B cell (primary cell): ENCODE measurements around the gene PRKCA.

Source experiments
- EZH2 ChIP-seq: IDR thresholded peaks from 2 replicates; pipeline ENCODE4 v1.6.1; 2012; ENCODE audit warnings: borderline replicate concordance, low read depth, mild to moderate bottlenecking, moderate library complexity, low read length; ENCODE audit not compliant: insufficient read depth, poor library complexity, severe bottlenecking
- TF ChIP-seq, protein P1 (sequence below): fragments of 200-600 bp; IDR thresholded peaks from one replicate; pipeline ENCODE4 v1.8.0; 2022; ENCODE audit warnings: antibody characterized with exemption, mild to moderate bottlenecking

DNA sequence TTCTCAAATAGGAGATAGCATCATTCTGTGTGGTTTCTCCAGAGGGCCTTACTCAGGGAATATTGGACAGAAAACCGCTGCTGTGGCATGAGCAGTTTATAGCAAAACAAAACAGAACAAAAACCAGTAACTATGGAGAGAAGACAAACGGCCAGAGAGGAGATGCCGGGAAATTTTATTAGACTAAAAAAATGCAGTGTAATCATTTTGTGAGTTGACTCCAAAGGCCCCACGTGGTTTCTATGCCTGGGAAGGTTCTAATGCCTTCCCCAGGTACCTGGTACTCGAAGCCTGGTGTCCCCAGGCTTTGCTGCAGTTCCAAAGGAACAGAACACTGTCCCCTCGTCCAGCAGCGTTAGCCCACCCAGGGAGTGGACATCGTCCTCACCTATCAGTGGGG is 519.6 kb downstream of the PRKCA start:
- TF ChIP-seq, protein P1, sequence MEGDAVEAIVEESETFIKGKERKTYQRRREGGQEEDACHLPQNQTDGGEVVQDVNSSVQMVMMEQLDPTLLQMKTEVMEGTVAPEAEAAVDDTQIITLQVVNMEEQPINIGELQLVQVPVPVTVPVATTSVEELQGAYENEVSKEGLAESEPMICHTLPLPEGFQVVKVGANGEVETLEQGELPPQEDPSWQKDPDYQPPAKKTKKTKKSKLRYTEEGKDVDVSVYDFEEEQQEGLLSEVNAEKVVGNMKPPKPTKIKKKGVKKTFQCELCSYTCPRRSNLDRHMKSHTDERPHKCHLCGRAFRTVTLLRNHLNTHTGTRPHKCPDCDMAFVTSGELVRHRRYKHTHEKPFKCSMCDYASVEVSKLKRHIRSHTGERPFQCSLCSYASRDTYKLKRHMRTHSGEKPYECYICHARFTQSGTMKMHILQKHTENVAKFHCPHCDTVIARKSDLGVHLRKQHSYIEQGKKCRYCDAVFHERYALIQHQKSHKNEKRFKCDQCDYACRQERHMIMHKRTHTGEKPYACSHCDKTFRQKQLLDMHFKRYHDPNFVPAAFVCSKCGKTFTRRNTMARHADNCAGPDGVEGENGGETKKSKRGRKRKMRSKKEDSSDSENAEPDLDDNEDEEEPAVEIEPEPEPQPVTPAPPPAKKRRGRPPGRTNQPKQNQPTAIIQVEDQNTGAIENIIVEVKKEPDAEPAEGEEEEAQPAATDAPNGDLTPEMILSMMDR: no peak
- no peak for TF ChIP-seq EZH2
